NCI-H82 (cell line): ENCODE results near the gene RPS16.

Source experiments
- DNase-seq: peaks from one replicate; lab custom pipeline; 2025; lab: John Stamatoyannopoulos, UW

Gene RPS16

DNA sequence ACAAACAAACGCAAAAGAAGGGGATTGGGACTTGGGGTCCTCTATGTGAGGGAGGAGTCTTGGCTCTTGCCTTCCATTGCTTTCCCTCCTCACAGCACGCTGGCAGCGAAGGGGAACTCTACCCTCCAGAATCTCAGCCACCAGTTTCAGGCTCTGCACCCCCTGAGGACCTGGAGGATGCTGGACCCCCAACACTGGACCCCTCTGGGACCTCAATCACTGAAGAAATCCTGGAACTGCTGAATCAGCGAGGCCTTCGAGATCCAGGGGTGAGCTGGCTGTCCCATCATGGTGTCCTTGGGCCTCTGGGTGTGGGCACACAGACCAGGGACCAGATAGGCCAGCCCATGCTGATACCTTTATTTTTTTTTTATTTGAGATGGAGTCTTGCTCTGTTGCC, 13.7 kb downstream of the RPS16 start:
- DNase-seq: no peak

DNA sequence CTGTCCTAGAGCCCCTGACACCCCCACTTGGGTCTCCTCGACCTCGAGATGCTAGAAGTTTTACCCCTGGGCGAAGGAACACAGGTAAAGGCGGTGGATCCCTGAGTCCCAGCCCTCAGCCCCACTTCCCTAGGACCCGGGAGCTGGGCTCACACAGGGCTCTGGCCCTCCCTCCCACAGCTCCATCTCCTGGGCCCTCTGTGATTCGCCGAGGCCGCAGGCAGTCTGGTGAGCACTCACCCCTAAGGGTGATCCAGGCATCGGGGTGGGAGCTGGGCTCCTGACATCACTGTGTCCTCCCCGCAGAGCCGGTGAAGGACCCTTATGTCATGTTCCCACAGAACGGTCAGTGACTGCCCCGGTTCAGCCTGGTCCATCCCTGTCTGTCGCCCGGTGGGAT, 15.0 kb downstream of the RPS16 start:
- DNase-seq: no peak

DNA sequence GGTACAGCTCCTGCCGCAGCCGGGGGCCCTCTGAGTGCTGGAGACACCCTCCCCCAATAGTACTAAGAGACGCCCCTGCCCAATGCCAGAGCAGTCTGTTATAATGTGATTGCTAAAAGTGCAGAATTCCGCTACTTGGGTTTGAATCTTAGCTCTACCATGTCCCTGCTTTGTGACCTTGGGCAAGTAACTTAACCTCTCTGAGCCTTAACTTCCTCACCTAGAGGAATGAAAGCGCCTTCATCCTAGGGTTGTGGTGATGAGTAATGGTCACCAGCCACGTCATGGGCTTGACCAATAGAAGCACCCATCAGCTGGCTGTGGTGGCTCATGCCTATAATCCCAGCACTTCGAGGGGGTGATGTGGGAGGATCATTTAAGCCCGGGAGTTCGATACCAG, 16.7 kb downstream of the RPS16 start:
- no peak for DNase-seq

DNA sequence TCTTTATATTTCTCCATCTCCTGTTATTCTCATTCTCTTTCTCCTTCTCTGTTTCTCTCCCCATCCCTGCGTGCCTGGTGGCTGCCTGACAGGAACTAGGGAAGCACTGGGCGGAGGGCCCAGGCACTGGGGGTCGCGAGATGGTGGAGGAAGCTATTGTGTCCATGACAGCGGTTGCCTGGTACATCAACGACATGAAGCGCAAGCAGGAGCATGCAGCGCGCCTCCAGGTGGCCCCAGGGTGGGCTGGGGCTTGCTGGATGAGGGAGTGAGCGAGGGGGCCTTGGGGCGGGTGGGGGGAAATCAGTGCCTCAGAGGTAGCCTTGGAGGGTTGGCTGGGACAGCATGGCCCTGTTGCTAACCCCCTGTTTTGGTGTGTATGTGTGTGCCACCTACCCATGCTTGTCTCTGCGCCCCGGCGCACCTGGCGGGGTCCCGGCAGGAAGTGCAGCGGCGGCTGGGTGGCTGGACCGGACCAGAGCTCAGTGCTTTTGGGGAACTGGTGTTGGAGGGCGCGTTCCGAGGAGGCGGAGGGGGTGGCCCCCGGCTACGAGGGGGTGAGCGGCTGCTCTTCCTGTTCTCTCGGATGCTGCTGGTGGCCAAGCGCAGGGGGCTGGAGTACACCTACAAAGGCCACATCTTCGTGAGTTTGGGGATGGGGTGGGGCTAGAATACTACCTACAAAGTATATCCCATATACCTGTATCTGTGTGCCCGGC, 18.1 kb downstream of the RPS16 start:
- no peak for DNase-seq

DNA sequence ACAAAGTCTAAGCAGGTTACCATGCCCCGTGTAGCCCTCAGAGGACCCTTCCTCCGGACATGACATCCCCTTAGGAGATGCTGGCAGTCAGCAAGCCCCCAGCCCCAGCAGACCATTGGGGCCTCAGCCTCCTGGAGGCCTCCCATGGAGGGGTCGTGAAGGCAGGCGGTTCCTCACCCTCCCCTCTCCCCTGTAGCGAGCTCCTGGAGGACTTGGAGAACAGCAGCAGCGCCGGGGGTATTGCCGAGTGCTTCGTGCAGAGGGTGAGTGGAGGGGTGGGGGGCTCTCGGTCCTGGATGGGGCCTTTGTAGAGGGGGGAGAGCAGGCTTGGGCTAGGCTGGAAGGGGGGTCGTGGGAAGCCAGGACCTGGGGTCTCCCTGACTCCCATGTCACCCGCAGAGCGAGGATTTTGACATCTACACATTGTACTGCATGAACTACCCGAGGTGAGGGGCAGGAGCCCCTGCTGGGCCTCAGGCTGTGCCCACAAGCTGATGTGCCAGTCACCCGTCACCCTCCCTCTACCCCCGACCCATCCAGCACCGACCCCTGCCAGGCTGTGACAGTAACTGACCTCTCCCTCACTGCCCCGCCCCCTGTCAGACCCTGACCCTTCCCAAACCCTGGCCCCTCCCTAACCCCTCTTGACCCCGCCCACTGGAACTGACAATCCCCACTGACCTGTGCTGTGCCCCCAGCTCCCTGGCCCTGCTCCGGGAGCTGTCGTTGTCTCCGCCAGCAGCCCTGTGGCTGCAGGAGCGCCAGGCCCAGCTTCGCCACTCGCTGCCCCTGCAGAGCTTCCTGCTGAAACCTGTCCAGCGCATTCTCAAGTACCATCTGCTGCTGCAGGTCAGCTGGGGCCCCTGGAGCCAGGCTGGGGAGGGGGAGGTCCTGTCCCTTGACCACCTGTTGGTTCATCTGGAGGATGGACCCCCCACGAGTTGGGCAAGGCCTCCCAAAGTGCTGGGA, 19.3 kb downstream of the RPS16 start:
- peak; percentile 40 for DNase-seq

DNA sequence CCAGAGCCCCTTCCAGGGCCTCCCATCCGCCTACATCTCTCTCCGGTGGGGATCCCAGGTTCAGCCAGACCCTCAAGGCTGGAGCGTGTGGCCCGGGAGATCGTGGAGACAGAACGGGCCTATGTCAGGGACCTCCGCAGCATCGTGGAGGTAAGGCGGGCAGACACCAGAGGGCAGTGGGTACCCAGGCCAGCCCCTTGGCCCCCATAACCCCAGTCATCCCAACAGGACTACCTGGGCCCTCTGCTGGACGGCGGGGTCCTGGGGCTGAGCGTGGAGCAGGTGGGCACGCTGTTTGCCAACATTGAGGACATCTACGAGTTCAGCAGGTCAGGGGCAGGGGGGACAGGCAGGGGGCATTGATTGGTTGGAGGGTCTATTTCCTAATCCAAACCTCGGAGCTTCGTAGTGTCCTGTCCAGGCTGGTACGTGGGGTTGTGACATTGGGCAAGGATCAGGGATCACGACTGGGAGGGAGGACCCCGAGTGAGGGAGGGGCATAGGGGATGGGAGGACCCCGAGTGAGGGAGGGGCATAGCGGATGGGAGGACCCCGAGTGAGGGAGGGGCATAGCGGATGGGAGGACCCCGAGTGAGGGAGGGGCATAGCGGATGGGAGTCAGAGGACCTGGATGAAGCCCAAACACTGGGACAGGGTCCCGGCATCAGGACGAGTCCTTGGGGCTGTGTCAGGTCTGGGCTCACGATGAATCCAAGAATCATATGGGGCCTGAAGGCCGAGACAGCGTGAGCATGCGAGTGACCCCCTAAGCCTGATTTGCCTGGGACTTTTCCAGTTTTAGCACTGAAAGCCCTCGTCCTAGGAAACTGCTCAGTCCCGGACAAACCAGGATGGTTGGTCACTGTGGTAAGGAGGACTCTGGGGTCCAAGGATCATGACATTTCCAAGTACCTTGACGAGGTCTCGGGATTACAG, 20.4 kb downstream of the RPS16 start:
- DNase-seq: no peak

DNA sequence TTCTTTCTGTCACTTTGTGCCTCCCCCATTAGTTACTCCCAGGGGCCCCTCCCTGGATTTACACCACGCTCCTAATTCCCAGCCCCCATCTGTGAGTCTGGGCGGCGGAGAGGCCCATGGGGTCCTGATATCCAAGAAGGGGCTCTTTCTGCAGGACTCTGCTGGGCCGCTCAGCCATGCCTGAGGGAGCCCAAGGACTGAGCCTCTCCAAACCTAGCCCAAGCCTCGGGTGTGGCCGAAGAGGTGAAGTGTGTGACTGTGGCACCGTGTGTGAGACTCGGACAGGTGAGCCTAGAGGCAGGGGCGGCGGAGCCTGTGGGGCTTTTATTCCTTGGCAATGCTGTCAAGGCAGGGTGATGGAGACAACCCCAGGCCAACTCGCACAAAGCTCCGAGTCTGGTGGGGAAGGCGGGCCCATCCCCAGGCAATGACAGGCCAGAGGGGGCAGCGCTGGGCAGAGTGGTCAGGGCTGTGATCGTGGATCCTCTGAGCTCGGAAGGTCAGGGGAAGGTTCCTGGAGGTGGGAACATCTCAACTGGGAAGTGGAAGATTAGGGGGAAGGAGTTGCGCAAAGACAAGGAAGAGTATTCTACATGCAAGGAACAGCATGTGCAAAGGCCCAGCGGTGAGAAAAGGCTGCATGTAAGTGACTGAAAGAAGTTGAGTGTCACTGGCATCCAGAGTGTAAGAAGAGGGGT, 21.7 kb downstream of the RPS16 start:
- peak; percentile 62 for DNase-seq

DNA sequence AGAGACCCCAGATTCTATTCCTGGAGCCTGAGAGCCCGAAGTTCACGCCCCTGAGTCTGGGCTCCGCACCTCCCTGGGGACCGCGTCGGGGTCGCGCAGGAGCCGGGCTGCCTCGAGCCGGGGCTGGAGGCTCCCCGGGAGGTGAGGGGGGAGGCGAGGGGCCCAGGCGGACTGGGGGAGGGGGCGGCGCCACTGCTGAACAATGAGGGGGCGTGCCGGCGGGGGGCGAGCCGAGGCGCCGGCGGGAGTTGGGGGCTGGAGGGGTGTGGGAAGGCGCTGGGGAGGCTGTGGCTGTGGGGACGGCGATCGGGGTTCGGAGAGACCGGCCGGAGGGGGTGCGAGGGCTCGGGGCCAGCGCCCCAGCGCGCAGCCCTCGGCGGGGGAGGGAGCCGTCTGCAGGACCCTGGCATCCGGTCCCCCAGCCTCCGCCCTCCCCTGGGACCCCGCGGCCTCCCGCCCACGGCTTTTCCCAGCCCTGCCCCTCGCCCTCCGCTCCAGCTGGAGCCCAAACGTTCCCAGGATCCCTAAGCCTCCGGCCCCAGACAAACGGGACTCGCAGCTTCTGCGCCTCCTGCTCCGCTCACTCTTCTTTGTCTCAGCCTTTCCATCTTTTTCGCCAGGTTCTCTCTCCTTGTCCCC, 22.4 kb downstream of the RPS16 start:
- peak; percentile 88 for DNase-seq

DNA sequence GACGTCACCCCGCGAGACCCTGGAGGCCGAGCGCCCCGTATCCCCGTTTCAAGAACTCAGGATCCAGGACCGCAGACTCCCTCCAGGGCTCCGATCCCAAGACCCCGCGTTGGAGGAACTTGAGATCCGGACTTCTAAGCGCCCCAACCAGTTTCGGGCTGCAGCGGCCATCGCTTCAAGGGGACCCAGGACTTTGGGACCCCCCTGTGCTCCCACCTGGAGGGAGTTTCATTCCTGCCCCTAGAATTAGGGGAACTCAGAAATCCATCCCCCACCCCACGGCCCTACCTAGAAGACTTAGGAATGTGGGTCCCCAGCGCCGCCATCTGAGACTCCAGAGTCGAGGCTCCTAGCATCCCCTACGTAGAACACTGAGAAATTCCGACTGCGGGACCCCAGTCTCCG, 22.9 kb downstream of the RPS16 start:
- no peak for DNase-seq

DNA sequence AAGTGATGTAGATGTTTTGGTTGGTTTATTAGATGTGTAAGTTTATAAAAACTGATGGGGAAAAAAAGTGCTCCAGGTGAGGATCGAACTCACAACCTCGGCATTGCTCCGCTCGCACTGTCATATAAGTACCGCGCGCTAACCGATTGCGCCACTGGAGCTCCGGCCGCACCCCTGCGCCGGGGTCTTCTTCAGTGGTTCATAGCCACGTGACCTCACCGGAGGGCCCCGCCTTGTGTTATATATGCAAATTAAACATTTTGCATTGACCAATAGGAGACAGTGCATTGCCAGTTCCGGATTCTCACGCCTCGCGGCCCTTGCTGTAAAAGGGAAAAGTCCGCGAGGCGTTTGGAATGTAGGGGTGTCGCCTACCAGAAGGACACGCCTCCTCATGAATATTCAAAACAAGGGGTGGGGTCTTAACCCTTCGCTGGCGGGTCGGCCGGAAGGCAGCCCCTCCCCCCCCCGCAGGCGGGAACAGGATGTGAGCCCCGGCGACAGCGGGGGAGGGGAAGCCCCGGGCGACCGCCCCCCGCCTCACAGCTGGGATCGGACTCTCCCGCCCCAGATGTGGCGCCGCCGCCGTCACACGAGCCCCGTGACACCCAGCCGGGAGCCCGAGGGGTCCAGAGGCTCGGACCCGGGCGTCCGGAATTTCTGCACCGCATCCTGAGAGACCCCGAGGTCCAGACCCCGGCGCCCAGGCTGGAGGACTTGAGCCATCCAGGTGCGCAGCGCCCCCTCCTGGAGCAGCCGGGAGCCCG, 23.5 kb downstream of the RPS16 start, which contains the start of gene PLEKHG2:
Gene PLEKHG2 (plus strand): TSS at position 570 of the 767 bp plus-strand sequence. CDS start 1,418 bp downstream, outside the sequence.
- peak; percentile 100 for DNase-seq

DNA sequence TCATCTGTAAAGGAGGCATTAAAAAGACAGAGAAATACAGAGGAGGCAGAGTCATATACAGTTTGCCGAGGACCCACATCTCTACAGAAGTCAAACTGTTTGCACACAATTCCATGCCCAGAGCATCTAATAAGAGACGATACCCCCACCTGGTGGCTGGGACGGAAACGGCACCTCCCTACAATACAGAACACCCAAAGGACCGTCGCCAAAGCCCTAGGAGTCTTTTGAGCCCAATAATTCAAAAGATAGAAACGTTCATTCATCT, 24.0 kb downstream of the RPS16 start:
- DNase-seq: peak; percentile 98

DNA sequence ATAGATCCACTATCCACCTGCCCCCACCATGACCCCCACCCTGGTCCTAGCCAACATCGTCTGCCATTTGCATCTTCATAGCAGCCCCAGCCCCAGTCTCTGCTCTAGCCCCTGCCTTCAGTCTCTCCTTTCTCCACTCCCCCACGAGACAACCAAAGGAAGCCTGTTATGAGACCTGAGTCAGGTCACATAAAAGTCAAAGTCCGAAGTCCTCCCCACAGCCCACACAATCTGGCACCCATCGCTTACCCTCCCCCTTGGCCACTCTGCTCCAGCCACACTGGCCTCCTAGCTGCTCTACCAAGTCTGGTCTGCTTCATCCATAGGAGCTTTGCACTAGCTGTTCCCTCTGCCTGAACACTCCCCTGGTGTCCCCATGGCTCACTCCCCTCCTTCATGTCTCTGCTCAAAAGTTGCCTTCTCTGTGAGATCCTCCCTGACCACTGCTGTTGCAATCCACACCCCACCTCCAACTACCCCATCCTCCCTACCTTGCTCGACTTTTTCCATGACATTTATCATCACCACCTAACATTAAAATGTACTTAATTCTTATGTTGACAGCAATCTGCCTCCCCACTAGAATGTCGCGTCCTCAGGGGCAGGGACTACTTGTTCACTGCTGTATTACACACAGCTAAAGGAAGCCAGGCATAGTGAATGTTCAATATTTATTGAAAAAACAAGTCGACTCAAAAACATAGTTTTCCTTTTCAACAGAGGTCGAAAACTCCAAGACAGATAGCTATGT, 24.5 kb downstream of the RPS16 start:
- DNase-seq: no peak

DNA sequence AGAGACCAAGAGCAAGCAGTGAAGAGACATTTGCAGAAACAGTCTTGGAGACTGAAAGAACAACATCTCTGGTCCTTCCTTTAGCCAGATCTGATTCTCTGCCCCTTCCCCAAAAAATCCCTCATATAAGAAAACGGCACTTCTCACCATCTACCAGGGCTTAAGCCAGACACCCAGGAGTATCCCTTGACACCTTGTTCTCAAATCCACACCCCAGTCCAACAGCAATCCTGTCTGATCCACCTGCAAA, 25.0 kb downstream of the RPS16 start:
- DNase-seq: no peak

DNA sequence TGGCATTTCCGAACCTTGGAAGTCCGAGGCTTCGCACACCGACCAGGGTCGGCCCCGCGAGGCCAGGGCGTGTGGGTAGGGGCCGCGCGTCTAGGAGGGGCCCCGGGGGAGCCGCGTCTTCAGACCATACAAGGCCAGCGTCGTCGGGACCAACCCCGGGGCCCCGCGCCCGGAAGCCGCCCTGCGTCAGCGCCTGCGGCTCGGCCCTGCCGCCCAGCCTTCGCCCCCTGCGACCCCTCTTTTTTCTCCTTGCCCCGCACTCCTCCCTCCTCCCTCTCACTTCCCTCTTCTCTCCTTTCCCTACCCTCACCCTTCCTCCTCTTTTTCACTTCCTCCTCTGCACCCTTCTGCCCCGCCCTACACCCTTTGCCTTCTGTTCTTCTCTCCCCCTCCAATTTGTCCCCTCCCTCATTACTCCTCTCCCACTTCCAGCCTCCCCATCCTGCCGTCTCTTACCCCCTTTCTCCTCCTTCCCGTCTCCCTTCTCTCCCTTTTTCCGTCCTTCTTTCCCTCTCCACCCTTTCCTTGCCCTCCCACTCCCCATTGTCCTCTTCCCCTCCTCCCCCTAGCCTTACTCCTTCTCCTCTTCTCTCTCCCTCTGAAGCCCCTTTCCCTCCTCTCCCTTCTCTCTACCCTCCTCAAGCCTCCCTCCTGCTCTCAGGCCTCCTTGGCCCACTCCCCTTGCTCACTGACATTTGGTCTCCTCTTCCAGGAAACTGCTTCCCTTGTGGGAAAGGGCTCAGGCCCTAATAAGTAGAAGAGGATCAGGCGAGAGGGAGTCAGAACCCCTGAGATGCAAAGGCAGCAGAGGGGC, 25.5 kb downstream of the RPS16 start:
- peak; percentile 73 for DNase-seq

DNA sequence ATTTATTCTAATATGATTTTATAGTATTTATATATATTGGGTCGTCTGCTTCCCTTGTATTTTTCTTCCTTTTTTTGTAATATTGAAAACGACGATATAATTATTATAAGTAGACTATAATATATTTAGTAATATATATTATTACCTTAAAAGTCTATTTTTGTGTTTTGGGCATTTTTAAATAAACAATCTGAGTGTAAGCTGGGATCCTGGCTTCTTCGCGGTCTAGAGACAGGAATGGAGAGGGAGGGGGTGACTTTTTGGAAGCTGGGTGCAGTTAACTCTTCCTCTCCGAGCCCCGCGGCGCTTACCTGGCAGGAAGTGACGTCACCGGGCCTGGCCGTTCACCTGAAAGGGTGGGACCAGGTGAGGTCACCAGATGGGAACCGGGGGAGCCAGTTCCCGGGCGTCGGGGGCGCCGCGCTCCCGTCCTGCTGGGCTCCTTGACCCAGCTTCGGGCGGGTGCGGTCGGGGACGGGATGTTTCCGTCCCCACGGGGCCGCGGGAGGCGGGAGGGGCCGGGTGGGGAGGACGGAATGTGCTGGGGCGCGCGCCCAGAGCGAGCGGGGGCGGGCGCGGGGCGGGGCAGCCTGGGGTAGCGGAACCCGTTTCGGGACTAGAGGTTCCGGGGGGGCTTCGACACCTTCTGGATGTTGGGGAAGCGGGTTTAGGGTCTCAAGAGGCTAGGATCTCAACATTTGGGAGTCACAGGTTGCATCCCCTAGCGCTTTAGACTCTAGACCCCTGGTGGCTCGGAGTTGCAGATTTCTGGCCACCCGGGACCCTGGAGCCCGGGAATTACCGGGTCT, 26.3 kb downstream of the RPS16 start:
- DNase-seq: peak; percentile 70

DNA sequence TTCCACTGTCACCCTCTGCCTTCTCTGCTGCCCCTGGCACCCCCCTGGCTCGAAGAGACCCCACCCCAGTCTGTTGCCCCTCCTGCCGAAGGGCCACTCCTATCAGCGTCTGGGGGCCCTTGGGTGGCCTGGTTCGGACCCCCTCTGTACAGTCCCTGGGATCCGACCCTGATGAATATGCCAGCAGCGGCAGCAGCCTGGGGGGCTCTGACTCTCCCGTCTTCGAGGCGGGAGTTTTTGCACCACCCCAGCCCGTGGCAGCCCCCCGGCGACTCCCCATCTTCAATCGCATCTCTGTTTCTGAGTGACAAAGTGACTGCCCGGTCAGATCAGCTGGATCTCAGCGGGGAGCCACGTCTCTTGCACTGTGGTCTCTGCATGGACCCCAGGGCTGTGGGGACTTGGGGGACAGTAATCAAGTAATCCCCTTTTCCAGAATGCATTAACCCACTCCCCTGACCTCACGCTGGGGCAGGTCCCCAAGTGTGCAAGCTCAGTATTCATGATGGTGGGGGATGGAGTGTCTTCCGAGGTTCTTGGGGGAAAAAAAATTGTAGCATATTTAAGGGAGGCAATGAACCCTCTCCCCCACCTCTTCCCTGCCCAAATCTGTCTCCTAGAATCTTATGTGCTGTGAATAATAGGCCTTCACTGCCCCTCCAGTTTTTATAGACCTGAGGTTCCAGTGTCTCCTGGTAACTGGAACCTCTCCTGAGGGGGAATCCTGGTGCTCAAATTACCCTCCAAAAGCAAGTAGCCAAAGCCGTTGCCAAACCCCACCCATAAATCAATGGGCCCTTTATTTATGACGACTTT, 27.1 kb downstream of the RPS16 start:
- no peak for DNase-seq

DNA sequence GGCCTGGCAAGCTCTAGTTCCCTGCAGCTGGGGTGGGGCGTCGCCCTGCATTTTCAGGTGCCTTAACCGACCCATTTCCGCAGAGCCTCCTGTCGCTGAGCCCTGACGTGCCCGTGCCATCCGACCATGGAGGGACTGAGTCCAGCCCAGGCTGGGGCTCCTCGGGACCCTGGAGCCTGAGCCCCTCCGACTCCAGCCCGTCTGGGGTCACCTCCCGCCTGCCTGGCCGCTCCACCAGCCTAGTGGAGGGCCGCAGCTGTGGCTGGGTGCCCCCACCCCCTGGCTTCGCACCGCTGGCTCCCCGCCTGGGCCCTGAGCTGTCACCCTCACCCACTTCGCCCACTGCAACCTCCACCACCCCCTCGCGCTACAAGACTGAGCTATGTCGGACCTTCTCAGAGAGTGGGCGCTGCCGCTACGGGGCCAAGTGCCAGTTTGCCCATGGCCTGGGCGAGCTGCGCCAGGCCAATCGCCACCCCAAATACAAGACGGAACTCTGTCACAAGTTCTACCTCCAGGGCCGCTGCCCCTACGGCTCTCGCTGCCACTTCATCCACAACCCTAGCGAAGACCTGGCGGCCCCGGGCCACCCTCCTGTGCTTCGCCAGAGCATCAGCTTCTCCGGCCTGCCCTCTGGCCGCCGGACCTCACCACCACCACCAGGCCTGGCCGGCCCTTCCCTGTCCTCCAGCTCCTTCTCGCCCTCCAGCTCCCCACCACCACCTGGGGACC, 27.9 kb downstream of the RPS16 start:
- no peak for DNase-seq
